ENCODE measurements around the gene CYB5A. TPM values are rescaled to one million over a fixed set of nuclear protein-coding genes. Genes with fewer than 3 reads are reported as not detected.
"Not testable (repeated sequence)": the region's sequence is repeated elsewhere in the genome, so short reads cannot be mapped to it uniquely, and the experiment has no call there.

CYB5A gene
- total RNA-seq, 2 donors from 2014 or later: 71.3 to 73.5 TPM

DNA sequence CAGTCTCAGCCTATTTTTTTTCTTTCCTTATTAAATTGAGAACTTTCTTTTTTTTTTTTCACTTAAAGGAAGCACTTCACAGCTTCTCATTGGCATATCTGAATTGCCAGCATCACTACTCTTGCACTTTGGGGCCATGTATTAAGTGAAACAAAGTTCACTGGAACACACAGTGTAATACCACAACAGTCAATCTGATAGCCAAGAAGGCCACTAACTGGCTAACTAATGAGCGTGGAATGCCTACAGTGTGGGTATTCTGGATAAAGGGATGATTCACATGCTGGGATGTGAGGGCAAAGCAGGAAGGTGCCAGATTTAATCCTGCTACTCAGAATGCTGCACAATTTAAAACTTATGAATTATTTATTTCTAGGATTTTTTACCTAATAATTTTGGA is 12.2 kb upstream of the CYB5A start:
- DNase-seq (ENCODE audit: low spot score): no peak
- no peaks in the 10 kb centered on the region for H3K36me3 ChIP-seq
- no peak for TF ChIP-seq CTCF (IDR thresholded peaks at IDR 0.05)
- H3K9me3 ChIP-seq: no peaks in the 10 kb centered on the region
- no peaks in the 10 kb centered on the region for H3K4me1 ChIP-seq
- H3K27ac ChIP-seq: no peak overlapping the region
- no peak overlapping the region for H3K4me3 ChIP-seq
- H3K27me3 ChIP-seq: no peaks in the 10 kb centered on the region

- Histone ChIP-seq H3K36me3 (no peaks in the 10 kb centered on the region), H3K27me3 (no peaks in the 10 kb centered on the region), H3K9me3 (no peaks in the 10 kb centered on the region), H3K27ac (no peak overlapping the region), H3K4me1 (no peaks in the 10 kb centered on the region), H3K4me3 (no peak overlapping the region)
- TF ChIP-seq CTCF (IDR thresholded peaks at IDR 0.05): no peak
- no peak for DNase-seq (ENCODE audit: low spot score)
Measured at GRCh38 chr18:74303306-74303705, 11.5 kb upstream of the CYB5A start.

- no peaks in the 10 kb centered on the region for H3K36me3 ChIP-seq
Measured at GRCh38 chr18:74299746-74300145, 8.0 kb upstream of the CYB5A start.

GRCh38 chr18:74299162-74299561 is 7.4 kb upstream of the CYB5A start:
- no peak for DNase-seq (ENCODE audit: low spot score)
- no peaks in the 10 kb centered on the region for H3K27me3 ChIP-seq
- no peaks in the 10 kb centered on the region for H3K9me3 ChIP-seq
- no peaks in the 10 kb centered on the region for H3K4me1 ChIP-seq
- no peak overlapping the region for H3K4me3 ChIP-seq
- H3K27ac ChIP-seq: no peak overlapping the region
- no peaks in the 10 kb centered on the region for H3K36me3 ChIP-seq
- no peak for TF ChIP-seq CTCF (IDR thresholded peaks at IDR 0.05)

More at GRCh38 chr18:74299746-74300145, 8.0 kb upstream of the CYB5A start:
- Histone ChIP-seq H3K4me1 (no peaks in the 10 kb centered on the region), H3K9me3 (no peaks in the 10 kb centered on the region), H3K27ac (no peak overlapping the region), H3K27me3 (no peaks in the 10 kb centered on the region), H3K4me3 (no peak overlapping the region)
- TF ChIP-seq CTCF (IDR thresholded peaks at IDR 0.05): no peak
- no peak for DNase-seq (ENCODE audit: low spot score)

- Histone ChIP-seq H3K4me1 (peaks cover 0 to 22% of the 10 kb centered on the region in 2 donors), H3K27me3 (no peaks in the 10 kb centered on the region), H3K36me3 (no peaks in the 10 kb centered on the region), H3K9me3 (no peaks in the 10 kb centered on the region), H3K27ac (no peak overlapping the region), H3K4me3 (no peak overlapping the region)
- TF ChIP-seq CTCF (IDR thresholded peaks at IDR 0.05): no peak
- no peak for DNase-seq (ENCODE audit: low spot score)
Measured at GRCh38 chr18:74294526-74294925, 2.8 kb upstream of the CYB5A start.

DNA sequence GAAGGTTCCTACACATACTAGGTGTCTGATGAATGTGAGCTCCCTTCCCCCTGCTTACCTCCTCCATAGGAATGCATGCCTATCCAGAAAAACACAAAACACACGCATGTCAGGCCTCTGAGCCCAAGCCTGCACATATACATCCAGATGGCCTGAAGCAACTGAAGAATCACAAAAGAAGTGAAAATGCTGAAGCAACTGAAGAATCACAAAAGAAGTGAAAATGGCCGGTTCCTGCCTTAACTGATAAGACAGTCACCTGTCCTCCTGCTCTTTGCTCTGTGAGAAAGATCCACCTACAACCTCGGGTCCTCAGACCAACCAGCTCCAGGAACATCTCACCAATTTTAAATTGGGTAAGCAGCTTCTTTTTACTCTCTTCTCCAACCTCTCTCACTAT is 1.2 kb upstream of the CYB5A start:
- H3K36me3 ChIP-seq; H3K9me3 ChIP-seq; DNase-seq (ENCODE audit: low spot score); H3K4me3 ChIP-seq; H3K27ac ChIP-seq; H3K27me3 ChIP-seq: not testable (repeated sequence)
- peaks cover 0 to 32% of the 10 kb centered on the region in 2 donors for H3K4me1 ChIP-seq
